Cardiac fibroblast (primary cell): ENCODE results near the gene CCDC169.
"Not testable (repeated sequence)": the region's sequence is repeated elsewhere in the genome, so short reads cannot be mapped to it uniquely, and the experiment has no call there.

Experiments used
- DNase-seq, 2 donors: peaks; one replicate each; pipeline versions ENCODE4 v3.0.0 to v3.0.0-alpha.2; 2010; ENCODE audit warnings: low read depth in 2 of 2
- H3K4me3 ChIP-seq, 2 donors: replicated peaks in 1 of 2; 1 replicate in 1 of 2; 2 replicates in 1 of 2; pipeline ENCODE4 v1.5.1; 2011; ENCODE audit warnings: low read depth in 2 of 2, low read length in 2 of 2, mild to moderate bottlenecking in 2 of 2, moderate library complexity in 1 of 2
- TF ChIP-seq, protein P1 (sequence below): IDR thresholded peaks from one replicate; pipeline ENCODE4 v1.5.1; 2011; ENCODE audit warnings: low read depth, mild to moderate bottlenecking, low read length, inconsistent platforms

CCDC169 gene

DNA sequence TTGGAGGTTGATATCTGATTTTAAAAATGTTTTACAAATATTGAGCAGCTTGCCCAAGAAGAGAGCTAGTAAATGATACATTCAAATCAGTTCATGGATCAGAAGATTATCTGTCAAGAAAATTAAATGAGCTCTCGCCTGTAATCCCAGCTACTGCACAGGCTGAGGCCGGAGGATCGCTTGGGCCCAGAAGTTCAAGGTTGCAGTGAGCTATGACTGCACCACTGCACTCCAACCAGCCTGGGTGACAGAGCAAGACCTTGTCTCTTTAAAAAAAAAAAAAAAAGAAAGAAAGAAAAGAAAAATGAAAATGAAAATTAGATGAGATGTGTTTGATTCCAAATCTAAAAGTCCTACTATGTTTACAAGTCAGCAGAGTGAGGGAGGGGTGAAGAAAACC lies 46.2 kb upstream of the CCDC169 start:
- DNase-seq: no peak
- no peak overlapping the region for H3K4me3 ChIP-seq
- TF ChIP-seq, protein P1, sequence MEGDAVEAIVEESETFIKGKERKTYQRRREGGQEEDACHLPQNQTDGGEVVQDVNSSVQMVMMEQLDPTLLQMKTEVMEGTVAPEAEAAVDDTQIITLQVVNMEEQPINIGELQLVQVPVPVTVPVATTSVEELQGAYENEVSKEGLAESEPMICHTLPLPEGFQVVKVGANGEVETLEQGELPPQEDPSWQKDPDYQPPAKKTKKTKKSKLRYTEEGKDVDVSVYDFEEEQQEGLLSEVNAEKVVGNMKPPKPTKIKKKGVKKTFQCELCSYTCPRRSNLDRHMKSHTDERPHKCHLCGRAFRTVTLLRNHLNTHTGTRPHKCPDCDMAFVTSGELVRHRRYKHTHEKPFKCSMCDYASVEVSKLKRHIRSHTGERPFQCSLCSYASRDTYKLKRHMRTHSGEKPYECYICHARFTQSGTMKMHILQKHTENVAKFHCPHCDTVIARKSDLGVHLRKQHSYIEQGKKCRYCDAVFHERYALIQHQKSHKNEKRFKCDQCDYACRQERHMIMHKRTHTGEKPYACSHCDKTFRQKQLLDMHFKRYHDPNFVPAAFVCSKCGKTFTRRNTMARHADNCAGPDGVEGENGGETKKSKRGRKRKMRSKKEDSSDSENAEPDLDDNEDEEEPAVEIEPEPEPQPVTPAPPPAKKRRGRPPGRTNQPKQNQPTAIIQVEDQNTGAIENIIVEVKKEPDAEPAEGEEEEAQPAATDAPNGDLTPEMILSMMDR: no peak

DNA sequence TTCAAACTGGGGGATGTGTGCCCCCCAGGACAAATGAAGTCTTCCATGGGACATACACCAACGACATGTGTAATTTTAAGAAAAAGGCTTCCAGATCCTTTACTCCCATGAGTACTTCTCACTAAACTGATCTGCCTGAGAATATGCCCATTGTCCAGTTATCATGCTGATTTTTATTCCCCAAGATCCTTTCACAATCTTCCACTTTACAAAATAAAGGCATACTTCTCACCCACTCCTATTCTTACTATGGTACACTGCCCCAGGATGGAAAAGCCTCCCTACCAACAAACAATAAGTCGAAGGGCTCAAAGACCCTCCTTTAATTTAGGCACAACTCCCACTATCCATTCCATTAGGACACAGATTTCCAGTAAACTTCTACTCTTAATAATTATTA lies 45.1 kb upstream of the CCDC169 start:
- no peak overlapping the region for H3K4me3 ChIP-seq
- DNase-seq: no peak
- TF ChIP-seq, protein P1: no peak

DNA sequence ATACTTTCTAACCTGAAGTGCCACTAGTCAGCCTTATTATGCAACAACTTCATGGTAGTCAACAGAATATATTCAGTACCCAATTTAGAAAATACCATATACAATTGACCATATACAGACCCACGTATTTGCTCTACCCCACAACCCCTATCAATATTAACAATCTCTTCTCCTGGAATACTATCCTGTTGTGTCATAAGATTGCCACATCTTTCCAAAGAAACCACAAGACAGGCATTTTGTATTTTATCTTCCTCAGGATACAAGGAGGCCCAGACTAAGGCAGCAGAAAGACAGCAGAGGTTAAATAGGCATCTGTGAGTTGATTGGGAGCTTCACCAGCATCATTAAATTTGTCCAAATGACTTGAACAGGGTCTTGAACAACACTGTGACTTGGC lies 44.1 kb upstream of the CCDC169 start:
- peak in 1 of 2 donors; percentile 39 for DNase-seq
- TF ChIP-seq, protein P1: no peak
- H3K4me3 ChIP-seq: no peak overlapping the region

DNA sequence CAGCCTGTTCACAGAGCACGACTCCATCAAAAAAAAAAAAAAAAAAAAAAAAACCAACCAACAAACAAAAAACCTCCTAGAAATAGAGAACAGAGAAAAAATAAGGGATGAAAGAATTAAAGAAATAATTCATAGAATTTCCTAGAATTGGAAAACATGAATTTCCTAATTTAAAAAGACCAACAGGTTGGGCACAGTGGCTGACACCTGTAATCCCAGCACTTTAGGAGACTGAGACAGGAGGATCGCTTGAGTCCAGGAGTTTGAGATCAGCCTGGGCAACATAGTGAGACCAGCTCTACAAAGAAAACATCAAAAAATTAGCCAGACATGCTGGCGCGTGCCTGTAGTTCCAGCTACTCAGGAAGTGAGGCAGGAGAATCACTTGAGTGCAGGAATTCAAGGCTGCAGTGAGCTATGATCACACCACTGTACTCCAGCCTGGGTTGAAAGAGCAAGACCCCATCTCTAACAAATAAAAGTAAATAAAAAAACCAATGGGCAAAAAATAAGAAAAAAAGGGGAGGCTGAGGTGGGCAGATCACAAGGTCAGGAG lies 42.1 kb upstream of the CCDC169 start:
- H3K4me3 ChIP-seq: no peak overlapping the region
- TF ChIP-seq, protein P1: no peak
- DNase-seq: no peak

DNA sequence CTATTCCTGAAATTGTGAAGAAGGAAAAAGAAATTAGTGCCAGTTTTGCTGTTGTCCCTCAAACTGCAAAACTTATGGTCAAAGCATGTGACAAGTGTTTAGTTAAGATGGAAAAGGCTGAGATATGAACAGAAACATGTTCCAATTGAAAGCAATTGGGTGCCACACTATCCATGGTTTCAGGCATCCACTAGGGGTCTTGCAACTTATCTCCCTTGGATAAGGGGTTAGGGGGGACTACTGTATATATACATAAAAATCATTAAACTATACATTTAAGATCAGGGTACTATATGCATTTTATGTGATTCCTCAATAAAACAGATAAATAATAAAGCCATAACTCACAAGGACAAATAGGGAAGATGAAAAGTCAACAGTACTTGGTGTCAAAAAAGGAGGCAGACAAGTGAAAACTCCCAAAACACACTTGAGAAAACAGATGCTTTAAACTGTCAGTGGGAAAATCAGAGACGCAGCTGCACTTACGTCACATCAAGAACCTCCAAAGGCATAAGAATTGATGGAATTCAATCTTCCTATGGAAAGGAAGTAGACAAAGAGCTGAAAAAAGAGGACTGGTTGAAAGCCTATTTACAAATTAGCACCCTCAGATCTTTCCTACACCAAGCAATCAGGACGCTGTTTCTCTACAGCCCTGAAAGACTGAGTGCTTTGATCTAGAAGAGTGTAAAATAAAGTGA lies 40.5 kb upstream of the CCDC169 start:
- no peak for DNase-seq
- no peak overlapping the region for H3K4me3 ChIP-seq
- TF ChIP-seq, protein P1: no peak

DNA sequence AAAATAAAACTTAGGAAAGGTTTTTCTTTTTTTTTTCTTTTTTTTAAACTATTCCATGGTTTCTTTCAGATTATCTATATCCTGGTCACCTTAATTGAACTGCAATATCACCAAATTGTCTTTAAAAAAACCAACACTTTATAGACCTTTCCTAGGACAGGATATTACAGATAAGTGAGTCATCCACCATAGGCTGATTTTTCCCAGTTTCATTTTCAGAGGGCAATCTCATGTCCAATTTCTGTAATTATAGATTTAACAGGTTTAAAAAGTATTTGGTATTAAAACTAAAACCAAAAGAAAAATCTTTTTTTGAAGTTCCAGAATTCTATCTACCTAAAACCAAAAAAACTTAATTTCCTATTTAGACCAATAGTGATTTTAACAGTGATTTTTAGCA lies 35.4 kb upstream of the CCDC169 start:
- TF ChIP-seq, protein P1: no peak
- DNase-seq: peak in 1 of 2 donors; percentile 70
- H3K4me3 ChIP-seq: no peak overlapping the region

DNA sequence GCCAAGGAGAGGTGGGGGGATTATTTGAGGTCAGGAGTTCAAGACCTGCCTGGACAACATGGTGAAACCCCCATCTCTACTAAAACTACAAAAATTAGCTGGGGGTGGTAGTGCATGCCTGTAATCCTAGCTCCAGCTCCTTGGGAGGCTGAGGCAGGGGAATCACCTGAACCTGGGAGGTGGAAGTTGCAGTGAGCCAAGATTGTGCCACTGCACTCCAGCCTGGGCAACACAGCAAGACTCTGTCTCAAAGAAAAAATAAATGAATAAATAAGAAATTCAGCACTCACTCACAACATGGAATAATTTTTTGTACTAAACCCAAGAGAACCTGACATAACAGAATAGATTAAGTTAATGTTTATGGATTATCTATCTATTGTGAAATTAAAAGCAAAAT lies 34.6 kb upstream of the CCDC169 start:
- not testable (repeated sequence) for DNase-seq, H3K4me3 ChIP-seq
